Erythroblast (primary cell): ENCODE measurements around the gene SLC16A1.

ENCODE experiments used
- GATA1 ChIP-seq: IDR thresholded peaks from 2 replicates; pipeline ENCODE4 v1.6.1; 2011; ENCODE audit warnings: low read depth, mild to moderate bottlenecking, control low read depth, low read length, moderate library complexity
- POLR2A ChIP-seq: IDR thresholded peaks from 2 replicates; pipeline ENCODE4 v1.6.1; 2011; ENCODE audit warnings: mild to moderate bottlenecking, low read length

DNA sequence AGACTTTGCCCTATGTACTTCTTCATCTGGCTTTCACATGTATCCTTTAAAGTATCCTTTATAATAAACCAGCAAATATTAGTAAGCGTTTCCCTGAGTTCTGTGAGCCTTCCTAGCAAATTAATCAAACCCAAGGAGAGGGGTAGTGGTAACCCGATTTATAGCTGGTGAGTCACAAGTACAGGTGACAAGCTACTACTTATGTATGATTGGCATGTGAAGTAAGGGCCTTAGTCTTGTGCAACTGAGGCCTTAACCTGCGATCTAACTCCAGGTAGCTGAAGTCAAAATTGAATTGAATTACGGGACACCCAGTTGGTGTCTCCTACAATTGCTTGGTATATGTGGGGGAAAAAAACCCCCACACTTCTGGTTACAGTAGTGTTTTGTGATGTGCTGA lies 26.0 kb downstream of the SLC16A1 start:
- TF ChIP-seq POLR2A (no peak), GATA1 (no peak)
